ENCODE measurements around the gene CRYL1. TPM values are rescaled to one million over a fixed set of nuclear protein-coding genes. Genes with fewer than 3 reads are reported as not detected.
"Not testable (repeated sequence)": the region's sequence is repeated elsewhere in the genome, so short reads cannot be mapped to it uniquely, and the experiment has no call there.

Gene CRYL1
- total RNA-seq, 1 donor from 2014 or later: 71.7 TPM

DNA sequence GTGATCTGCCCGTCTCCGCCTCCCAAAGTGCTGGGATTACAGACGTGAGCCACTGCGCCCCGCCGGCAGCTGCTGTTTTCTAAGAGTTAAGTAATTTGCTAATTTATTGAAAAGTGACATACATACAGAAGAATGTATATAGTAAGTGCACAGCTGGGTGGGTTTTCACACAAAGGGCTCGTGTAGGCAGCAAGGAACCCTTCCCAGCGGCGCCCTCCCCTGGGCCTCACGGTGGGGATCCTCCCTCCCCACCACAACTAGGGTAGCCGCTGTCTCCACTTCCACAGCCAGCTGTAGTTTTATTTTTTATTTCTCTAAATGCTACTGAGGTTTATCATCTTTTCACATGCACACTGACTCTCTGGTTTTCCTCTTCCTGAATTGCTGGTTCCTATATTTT is 64.9 kb downstream of the CRYL1 start:
- no peak for DNase-seq (ENCODE audit: low read depth, low spot score)

DNA sequence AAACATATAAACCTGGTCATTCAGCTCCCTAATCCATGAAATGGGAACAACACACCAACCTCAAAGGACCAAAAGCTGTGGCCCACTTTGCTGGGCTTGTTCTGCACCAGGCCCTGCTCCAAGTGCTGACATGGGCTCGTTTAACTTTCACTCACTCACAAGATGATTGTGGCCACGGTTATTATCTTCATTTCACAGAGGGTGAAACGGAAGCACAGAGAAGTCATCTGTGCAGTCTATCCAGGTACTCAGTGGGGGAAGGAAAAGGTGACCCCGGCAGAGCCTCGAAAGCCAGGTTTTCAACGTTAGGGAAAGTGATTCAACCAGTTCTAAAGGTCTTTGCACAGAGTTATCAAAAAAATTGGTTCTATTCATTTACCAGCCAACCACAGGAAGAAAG is 68.0 kb downstream of the CRYL1 start:
- no peak for DNase-seq (ENCODE audit: low read depth, low spot score)

GRCh38 chr13:20456737-20457136 is 68.9 kb downstream of the CRYL1 start:
- DNase-seq (ENCODE audit: low read depth, low spot score): no peak

- DNase-seq (ENCODE audit: low read depth, low spot score): no peak
These were observed 74.3 kb downstream of the CRYL1 start for GRCh38 chr13:20451397-20451796.

GRCh38 chr13:20448470-20448869 is 77.2 kb downstream of the CRYL1 start:
- DNase-seq (ENCODE audit: low read depth, low spot score): no peak

GRCh38 chr13:20446900-20447299 is 78.8 kb downstream of the CRYL1 start:
- no peak for DNase-seq (ENCODE audit: low read depth, low spot score)

DNA sequence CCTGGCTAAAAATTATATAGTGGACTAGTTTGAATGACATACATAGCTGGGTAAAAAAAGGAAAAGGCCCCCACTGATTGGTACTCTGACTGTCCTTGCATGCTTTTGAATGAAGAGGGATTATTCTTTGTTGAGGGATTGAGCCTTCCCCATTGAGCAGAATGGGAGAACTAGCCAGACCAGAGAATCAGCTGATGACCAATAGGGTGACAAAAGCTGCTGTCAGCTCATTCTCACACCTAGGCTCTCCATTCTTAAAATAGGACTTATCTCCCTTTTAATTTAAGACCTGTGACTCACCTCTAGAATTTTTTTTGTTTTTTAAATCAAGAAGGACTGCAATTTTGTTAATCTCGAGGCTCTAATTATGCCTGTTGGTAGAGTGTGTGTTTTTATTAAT is 79.3 kb downstream of the CRYL1 start:
- DNase-seq (ENCODE audit: low read depth, low spot score): no peak

- DNase-seq (ENCODE audit: low read depth, low spot score): no peak
These were observed 82.8 kb downstream of the CRYL1 start for GRCh38 chr13:20442798-20443381.

DNA sequence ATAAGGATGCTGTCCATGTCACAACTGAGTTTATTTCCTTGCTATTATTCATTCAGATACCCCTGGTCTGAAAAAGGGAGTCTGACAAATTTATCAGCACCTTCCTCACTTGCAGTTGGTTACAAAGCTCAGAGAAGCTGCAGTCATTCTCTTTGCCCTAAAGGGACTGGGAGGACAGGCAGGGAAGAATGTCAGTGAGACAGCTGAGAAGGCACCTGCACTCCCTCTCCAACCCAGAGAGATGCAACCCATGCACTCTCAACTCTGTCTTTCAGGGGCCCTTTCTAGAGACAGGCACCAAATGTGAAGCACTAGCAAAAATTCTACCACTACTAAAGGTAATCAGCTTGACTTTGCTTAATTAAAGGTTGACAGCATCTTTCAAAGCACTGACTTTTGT is 83.3 kb downstream of the CRYL1 start:
- DNase-seq (ENCODE audit: low read depth, low spot score): no peak

- no peak for DNase-seq (ENCODE audit: low read depth, low spot score)
These were observed 83.8 kb downstream of the CRYL1 start for GRCh38 chr13:20441879-20442278.

GRCh38 chr13:20441056-20441455 is 84.6 kb downstream of the CRYL1 start:
- no peak for DNase-seq (ENCODE audit: low read depth, low spot score)

DNA sequence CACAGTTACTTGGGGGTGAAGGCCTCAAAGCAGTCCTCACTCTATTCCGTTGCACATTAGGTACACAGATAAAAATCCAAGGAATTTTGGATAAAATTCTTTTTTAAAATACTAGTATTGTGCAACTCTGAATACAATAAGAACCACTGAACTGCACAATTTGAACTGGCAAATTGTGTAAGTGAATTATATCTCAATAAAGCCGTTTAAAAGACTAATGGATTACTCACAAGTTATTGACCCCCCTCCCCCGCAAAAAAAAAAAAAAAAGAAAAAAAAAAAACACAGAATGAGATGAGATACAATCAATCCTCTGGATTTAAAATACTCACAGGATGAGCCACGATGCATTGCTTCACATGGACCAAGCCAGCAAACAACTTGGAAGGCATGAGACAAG is 86.4 kb downstream of the CRYL1 start:
- no peak for DNase-seq (ENCODE audit: low read depth, low spot score)

DNA sequence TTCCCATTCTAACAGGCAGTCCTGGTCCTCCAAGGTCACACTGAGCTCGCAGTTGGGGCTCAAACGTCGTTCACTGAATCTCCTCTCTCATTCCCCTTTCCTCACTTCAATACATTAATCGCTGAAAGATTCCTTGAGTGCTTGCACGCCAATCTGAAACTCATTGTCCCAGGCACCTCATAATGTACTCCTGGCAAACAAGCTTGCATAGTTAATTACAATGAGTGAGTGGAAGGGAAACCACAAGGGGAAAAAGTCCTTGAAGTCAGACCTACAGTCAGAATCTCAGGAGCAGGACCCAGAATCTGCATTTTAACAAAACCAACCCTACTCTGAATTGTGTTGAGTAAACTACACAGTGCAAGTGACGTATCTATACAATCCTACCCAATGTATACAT is 86.9 kb downstream of the CRYL1 start:
- no peak for DNase-seq (ENCODE audit: low read depth, low spot score)

DNA sequence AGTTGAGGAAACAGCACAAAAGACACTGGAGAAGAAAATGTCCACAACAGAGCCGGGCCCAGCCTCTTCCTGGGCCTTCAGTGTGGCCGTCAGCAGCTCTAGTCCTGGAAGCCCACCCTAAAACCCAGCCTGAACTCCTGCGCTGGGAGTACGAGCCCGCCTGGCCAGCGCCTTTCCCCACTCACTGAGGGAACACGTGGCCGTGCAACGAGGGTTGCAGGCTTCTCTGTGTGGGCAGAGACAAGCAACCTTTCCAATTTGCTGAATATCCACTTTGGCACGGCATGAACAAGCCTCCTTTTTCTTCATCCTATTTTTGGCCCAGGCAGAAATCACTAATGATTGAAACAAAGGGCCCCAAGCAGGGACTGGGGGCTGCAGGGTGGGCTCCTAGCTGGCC is 89.2 kb downstream of the CRYL1 start:
- no peak for DNase-seq (ENCODE audit: low read depth, low spot score)

DNA sequence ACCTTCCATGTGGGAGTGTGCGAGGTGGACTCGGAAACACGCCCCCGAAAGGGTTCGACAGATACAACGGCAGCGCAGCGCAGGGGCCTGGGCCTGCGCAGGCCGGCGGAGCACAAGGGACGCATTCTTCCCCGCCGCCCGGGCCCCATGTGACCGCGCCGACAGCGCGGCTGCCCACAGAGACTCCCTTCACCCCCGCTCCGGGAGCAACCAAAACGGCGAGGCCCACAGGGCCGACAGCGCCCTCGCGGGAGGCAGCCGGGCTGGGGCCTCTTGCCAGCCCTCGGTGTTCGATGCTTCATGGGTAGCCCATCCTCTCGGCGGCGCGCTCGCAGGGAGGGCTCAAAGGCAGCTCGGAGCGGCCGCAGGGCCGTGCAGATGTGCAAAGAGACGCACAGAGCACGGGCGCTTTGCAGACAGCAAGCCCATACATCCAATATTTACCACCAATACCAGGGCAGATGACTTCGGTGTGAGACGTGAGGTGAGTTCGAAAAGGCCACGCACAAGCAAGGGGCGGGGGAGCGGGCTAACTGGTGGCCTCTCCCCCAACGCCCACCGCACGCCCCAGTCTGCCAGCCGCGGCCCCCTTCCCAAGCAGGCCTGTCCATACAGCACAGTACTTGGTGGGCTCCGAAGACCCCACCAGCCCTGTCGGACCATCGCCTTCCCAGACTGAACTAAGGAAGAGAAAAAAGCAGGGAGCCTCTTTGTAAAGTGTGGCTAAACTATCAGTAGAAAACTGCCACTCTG is 89.9 kb downstream of the CRYL1 start:
- no peak for DNase-seq (ENCODE audit: low read depth, low spot score)

DNA sequence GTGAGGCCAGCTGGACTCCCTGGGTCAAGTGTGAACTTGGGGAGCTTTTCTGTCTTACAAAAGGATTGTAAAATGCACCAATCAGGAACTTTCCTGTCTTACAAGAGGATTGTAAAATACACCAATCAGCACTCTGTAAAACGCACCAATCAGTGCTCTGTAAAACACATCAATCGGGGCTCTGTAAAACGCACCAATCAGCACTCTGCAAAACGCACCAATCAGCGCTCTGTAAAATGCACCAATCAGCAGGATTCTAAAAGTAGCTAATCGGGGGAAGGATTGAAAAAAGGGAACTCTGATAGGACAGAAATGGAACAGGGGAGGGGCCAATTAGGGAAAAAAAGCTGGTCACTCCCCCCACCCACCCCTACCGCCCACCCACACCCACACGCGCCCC is 91.4 kb downstream of the CRYL1 start:
- DNase-seq (ENCODE audit: low read depth, low spot score): not testable (repeated sequence)

GRCh38 chr13:20431687-20432384 is 93.8 kb downstream of the CRYL1 start:
- DNase-seq (ENCODE audit: low read depth, low spot score): no peak

DNA sequence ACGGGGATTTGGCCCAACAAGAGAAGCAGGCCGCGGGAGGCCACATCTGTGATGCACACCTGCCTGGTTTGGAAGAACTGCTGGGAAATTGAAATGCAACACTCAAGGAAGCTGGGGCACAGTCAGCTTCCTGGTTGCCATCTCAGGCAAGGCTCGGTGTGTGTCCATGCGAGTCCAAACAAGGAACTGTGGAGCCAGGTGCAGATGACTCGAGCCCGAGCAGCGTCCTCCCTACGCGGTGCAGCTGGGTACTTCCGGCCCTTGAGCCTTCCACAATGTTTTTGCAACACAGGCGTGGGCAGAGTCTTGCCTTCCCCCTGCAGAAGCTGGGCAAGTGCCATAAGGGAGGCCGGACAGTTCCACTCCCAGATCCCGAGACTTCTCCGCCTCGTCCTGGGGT is 94.6 kb downstream of the CRYL1 start:
- no peak for DNase-seq (ENCODE audit: low read depth, low spot score)

- DNase-seq (ENCODE audit: low read depth, low spot score): no peak
These were observed 95.4 kb downstream of the CRYL1 start for GRCh38 chr13:20430296-20430695.

DNA sequence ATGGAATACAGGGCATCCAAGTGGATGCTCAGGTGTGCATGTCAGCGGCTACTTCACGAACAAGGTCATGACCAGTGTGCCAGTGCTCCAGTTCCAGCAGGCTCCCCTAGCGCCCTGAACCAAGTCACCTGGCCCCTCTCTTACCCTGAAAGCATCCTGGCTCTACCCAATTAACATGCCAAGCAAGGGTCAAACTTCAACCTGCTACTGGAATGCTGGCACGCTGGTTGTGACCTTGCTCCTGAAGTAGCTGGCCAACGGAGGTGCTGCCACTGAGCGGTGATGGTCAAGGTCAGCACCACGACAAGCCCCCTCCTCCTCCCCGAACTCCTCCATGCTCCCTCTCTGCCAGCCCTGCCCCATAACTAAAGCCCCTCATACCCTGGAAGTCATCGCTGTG is 96.0 kb downstream of the CRYL1 start:
- DNase-seq (ENCODE audit: low read depth, low spot score): no peak

GRCh38 chr13:20428666-20429644 is 96.7 kb downstream of the CRYL1 start:
- DNase-seq (ENCODE audit: low read depth, low spot score): no peak

All from pulmonary artery endothelial cell (primary cell).